ENCODE results near the gene TNS1.

The TNS1 gene

DNA sequence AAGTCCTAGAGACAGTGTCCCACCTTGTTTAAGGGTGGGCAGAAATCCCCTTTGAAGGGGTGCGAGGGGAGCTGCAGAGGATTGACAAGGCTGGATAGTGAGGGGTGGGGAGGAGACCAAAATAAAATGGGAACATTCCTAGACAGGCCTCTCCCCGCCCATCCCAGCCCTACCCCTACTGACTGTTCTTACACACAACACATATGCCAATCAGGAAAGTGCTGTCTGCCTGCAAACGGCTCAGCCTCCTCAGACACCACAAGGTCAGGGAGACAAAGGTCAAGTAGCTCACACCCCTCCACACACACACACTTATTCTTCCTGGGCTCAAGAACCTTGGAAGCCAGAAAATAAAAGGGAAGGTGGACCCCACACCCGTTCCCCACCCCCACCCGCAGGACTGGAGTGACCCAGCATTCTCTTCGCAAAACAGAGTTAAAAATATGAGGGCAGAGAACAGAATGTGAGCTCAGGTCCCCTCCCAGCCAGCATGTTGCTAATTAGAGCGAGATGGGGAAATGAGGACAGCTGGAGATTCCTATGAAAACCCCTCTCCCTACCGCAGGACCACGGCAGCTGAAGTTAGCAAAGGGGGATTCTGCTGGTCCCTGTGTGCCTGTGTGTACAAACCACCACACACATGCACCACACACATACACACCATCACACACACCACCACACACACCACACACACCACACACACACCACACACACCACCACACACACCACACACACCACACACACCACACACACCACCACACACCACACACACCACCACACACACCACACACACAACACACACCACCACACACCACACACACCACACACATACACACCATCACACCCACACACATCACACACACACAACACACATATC, 197.8 kb downstream of the TNS1 start:
- no peak for DNase-seq

DNA sequence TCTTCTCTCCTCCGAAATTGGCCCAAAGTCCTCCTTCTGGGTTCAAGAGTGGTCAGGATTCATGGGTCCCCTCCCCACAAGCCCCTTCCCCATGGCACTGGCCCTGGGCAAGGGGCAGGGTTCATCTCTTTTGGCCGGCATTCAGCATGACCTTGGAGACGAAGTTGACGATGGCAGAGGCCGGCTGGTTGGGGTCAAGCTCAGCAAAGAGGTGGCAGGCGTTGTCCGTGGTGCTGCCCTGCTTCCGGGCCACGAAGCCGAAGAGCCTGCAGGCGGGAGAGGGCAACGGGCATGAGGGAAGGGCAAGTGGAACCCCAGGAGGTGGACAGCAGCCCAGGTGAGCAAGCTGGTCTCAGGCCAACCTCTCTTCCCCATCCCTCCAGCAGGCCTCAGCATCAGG, 198.5 kb downstream of the TNS1 start:
- DNase-seq, result no peak

DNA sequence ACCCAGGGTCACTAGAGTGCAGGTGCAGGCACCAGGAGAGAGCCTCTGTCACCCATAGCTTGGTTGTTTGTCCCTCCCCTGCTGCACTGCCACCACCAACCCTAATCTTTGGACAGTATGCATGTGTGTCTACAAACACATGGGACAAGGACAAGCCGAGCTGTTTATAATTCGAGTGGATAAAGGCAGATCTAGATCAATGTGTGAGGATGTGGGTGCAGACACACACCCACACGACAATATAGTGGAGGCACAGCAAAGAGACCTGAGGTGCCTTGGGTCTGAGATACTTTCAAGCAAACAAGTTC, 199.2 kb downstream of the TNS1 start:
- DNase-seq, result no peak

DNA sequence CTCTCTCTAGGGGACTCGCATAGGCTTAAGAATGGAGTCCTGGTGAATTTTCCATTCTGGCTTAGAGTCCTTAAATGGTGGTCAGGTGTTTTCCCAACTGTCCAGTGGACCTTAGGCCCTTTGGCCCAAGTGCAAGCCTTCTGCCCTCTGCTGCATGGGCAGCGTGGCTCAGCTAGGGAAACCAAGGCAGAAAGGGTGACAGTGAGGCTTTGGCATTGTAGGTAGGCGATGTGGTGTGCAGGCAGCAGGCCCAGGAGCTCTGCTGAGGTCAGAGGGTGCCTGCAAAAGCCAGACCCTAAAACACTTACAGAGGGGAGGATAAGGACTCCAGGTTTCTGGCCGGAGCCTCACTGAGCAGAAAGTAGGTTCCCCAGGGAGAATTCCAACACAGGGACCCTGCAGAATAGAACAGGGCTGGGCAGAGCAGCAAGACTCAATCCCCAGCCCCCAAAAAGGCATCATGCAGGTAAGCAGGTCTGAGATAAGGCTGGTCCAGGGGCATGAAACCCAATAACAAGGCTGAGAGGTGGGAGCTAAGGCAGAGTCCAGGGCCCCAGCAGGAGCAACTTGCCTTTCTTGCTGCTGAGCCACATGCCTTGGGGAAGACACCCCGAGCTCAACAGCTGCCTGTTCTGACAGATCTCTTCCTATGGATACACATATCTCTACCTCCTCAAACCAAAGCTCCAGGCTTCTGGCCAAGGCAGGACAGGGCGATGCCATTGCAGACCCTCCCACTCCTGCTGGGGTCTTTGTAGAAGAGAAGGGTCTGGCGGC, 199.7 kb downstream of the TNS1 start:
- DNase-seq, result no peak

DNA sequence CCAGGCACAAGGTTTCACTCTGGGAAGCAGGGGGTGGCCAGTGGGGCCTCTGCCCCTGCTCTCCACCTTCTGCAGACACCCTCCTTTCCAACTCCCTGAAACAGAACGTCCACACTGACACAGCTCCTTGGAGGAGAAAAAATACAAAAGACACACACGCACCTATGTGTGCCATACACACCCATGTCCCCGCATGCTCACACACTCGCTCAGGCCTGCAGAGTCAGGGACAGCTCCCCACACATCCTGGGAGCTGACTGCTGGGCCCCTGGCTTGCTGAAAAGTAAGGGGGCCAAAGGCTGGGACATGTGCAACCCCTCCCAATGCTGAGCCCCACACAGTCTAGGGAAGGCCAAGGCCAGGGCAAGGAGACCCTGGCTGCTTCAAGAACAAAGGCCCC, 200.5 kb downstream of the TNS1 start:
- no peak for DNase-seq

DNA sequence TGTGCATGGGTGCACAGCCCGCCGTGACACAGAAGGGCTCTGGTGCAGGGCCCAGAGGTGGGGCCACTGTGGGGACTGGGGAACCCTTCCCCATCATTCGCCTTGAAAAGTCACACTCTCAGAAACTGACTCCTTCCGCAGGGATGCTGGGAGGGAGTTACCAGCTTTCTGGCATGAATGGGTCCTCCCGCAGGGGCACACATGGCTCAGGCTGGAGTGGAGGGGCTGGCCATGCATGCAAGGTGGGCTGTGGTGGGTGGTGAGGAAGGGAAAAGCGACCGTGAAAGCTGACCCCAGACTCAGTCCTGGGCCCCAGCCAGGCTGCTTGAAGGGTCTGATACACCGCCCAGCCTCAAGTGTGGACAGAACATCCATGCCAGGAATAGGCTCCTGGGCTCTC, 201.1 kb downstream of the TNS1 start:
- no peak for DNase-seq

DNA sequence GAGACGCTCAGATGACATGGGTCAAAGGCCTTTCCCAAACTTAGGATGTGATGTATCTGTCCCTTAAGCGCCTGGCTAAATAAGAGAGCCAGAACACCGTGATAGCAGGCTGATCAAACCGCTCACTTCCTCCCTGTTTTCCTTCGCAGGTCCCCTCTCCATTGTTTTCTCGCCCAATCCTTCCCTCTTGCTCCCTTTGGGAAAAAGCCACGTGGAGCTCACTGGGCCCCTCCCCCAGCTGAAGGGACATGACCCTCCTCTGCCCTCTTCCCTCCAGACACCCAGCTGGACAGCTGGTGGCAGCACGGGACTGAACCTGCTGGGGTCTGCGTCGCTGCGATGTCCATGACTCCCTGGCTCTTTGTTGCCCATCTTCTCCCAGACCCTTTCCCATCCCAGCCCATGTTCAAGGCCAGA, 201.7 kb downstream of the TNS1 start:
- no peak for DNase-seq

DNA sequence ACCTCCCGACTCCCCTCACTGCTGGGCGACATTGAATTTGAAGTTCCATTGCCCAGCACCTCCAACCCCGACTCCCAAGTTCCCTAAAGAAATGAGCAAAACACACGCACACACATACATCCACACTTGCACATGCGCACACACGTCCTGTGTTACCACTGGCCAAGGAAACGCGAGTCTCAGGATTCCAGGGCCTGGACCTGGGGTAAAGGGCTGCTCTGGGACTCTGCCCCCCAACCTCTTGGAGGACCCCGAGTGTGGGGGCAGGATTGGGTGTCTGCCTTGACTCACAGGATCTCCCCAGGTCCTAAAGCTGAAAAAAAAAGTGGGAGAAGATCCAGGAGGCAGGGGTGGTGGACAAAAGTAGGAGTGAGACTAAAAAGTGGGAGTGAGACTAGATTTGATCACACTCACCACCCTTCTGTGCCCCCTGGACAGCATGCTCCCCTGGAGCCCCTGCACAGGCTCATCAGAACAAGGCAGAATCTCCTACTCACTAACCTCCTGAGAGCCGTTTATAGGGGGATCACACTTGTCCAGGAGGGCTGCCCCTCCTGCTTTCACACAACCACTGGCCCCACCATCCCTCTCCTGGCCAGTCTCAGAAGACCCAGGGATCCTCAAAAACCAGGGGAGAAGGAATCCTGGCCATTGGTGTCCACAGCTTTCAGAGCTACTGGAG, 202.2 kb downstream of the TNS1 start:
- no peak for DNase-seq

DNA sequence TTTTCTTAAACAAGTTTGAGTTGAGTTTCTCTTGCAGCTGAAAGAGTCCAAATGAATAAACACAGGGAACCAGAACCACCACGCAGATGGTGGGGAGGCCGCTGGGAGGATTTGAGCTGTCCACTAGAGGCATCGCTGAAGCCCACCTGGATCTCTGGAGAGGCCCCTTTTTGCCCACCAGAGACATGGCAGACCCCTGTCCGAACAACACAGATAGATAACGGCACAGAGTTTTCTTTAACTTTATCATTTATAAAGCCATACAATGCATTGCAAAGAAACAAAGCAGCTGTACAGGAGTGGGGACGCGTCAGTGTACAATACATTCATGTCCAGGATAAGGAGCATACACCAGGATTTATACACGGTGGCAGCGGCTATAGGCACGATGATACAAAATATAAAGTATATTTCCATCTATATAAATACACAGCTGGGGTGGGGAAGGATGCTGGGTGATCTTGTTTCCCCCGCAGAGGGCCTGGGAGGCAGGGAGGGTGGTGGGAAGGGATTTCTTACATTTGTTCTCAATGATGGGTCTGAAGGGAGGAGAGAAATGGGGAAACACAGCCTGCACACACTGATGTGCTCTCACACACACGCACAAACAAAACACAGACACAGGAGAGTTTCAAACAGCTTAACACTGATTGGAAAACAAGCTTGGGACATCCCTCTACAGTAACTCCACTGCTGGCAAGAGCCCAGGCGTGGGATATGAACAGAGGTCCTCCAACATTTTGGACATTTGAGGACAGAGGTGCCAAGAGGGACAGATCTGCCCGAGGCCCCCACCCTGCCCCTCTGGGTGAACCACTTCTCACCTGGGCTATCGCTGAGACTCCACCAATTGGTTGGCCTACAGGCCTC, 203.0 kb downstream of the TNS1 start:
- DNase-seq, result no peak

DNA sequence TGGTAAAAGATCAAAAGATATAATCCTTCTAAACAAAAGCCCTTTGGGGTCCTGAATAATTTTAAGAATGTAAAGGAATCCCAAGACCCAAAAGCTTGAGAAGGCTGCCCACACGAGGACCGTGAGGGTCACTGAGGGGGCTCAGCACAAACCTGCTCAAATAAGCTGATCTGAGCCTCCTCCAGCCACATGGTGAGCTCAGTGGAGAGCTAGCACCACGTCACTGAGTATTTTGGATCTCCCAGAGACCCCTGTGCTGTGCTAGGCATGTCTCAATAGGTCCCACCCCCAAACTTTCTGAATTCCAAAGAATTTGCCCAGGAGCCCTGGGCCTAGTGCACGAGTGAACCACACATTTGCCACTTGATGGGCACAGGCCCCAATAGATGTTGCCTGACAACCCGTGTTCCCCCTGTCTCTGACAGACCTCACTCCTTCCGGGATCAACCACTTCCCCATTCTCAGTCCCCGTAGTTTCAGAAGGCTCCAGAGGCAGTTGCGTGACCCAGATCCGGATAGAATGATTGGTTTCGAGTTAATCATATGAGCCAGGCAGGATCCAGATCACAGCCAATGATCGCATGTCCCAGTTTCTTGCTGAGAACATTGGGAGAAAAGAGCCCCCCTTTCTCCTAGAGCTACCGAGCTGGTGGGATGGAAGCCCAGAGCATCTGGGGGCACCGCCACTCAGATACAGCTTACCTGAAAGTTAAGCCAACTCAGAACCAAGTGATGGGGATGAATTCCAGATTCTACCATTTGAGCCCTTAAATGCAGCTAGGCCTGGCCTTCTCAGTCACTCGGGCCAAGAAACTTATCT, 203.8 kb downstream of the TNS1 start:
- DNase-seq, result no peak

DNA sequence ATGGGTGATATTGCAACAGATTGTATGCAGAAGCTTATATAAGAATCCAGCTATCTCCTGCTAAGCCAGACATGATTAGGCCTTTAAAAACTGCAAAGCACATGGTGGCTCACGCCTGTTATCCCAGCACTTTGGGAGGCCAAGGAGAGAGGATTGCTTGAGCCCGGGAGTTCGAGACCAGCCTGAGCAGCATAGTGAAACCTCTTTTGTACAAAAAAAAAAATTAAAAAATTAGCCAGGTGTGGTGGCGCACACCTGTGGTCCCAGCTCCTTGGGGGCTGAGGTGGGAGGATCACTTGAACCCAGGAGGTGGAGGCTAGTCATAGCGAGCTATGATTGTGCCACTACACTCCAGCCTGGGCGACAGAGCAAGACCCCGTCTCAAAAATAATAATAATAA, 204.6 kb downstream of the TNS1 start:
- no peak for DNase-seq

DNA sequence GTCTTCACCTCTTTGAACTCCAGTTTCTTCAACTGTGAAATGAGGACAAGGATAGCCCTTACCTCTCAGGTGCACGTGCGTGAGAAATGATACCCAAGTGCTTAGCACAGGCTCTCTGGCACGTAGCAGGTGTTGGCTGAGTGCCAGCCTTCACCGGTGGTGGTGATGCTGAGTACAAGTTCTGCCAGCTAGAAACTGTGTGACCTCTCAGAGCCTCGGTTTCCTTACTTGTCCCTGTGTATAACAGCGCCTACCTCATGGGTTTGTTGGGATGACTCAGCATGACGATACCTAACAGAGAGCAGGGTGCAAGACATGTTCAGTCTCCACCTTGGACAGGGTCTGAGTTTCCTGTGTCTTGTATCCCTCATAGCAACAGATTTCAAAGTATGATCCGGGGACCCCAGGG, 205.1 kb downstream of the TNS1 start:
- DNase-seq, result no peak

DNA sequence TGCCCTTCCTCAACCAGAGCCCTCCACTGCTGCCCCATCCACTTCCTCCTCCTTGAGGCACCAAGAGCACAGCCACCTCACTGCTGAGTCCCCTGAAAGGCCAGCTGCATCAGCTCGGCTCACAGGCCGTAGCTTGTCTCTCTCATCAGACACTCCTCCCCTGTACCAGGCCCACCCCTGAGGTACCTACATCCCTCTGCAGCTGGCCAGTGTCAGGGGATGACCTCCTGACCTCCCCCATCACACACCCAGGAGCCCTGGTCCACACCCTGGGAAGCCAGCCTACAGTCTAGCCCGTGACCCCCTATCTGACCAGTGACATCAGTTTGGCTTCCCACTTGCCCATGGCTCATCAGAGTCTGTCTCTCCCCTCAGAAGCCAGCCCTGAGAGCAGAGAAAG, 205.6 kb downstream of the TNS1 start:
- DNase-seq, result no peak

DNA sequence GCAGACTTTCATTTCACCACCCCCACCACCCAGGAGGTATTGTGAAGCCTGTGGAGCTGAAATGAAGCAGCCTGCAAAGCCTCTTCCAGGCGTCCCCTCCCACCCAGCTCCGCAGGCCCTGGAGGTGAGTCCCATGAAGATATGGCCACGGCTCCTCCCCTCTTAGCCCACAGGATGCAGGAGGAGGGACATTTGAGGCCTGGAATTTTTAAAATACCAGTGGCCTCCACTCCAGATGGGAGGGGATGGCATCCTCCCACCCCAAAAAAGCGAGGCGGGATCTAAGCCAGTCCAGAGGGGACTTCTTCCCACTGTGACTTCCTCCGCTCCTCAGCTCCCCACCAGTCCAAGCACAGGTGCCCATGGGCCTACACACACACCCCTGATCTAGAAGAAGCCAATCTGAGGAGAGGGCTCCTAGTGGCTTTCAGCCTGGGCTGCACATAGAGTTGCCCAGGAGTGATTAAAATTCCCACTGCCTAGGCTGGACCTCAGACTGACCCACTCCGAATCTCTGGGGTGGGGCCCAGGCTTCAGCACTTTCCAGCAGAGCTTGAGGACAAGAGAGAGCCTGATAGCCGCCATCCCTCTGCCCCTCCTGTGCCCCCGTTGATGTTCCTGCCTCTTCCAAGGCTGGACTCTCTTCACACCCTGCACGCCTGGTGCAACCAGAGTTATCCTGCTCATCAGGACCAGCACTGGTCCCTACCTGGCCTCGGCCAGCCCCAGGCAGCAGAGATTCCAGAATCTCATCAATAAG, 206.9 kb downstream of the TNS1 start:
- DNase-seq, result no peak

DNA sequence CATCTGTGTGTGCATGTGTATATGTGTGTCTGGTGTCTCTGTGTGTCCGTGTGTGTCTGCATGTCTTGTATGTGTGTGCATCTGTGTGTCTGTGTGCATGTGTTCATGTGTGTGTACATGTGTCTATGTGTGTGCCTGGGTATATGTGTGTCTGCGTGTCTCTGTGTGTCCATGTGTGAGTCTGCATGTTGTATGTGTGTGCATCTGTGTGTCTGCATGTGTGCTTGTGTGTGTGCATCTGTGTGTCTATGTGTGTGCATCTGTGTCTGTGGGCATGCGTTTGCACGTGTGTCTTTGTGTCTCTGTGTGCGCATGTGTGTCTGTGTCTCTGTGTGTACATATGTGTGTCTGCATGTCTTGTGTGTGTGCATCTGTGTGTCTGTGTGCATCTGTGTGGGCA, 207.7 kb downstream of the TNS1 start:
- DNase-seq, result no peak

DNA sequence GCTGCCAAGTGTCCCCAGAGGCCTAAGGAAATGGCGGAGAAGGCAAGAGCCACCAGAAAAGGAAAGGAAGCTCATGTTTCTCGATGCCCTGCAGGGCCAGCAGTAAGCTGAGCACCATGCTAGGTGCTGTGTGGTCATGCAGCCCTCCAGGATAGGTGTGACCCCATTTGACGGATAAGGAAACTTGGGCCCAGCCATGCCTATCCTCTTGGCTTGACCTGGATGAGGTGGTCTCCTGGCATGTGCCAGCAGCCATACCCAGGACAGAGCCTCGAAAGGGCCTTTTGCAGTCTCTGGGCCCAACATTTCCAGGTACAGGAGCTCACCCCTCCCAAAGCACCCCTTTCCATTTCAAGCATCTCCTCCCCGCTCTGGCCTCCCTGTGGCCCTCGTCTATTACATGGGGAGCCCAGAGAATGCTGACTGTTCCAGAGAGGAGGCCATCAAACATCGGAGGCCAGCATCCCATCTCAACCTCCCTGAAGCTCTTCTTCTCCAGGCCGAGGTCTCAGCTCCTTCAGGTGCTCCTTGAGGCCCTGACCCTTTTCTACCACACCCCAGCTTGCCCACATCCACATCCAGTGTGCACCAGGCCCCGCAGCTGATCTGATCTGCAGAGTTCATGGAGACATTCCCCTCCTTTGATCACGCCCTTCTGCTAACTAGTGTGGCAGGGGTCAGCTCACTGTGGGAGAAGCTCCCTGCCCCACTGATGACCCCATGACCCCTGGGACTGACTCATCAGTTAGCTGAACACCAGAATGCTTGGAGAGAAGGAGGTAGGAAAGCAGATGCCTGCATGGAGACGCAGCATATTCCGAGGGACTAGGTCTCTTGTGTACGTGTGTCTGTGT, 208.4 kb downstream of the TNS1 start:
- no peak for DNase-seq

DNA sequence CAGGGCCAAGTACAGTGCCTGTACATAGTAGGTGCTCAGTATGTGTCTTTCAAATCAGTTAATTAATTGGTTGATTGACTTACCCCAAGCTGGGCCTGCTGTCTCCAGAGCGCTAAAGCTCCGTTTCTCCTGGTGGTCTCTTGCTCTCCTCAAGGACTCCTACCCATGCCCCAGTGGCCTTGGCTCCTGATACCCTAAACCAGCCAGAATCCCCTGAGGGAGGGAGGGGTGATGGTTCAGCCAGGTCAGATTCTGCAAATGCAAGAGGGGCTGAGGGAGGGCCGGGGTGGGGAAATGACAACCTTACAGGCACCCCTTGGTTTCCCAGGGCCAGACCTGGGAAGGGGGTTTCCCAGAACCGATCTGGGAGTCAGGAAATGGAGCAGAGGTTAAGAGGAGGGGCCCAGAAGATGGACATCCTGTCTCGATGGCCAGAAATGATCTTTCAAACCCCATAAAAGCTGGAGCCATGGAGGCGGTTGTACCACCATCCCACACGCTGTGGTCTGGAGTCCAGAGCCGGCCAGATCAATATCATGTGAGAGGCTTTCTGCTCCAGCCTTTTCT, 209.1 kb downstream of the TNS1 start:
- DNase-seq, result no peak

DNA sequence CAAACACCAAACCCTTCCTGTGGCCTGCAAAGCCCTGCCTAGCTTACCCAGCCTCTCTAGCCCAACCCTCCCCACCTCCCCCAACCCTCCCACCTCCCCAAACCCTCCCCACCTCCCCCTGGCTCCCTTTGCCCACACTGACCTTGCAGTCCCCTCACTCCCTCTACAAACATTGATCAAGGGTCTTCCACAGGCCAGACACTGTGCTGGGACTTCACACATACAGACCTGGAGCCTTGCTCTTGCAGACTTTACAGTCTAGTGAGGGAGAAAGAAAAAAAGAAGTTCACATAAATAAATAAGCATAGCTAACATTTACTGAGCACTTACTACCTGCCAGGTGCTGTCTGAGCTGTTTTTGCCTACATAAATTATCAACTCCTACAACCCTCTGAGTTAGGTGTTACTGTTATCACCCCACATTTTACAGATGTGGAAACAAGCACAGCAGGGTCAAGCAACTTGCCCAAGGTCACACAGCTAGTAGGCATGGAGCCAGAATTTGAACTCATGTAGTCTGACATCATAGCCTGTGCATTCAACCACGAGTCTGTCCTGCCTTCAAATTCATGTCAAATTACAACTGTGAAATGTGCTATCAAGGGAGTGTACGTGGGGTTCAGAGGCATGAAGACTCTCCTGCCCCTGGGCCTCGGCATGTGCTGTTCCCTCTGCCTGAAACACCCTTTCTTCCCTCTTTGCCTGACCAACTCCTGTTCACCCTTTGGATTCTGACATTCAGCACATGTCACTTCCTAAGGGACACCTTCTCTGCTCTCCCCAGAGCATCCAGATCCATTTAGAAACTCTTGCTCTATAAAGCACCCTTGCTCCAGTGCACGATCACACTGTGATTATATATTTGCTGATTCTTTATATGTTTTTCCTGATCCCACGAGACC, 209.9 kb downstream of the TNS1 start:
- no peak for DNase-seq

DNA sequence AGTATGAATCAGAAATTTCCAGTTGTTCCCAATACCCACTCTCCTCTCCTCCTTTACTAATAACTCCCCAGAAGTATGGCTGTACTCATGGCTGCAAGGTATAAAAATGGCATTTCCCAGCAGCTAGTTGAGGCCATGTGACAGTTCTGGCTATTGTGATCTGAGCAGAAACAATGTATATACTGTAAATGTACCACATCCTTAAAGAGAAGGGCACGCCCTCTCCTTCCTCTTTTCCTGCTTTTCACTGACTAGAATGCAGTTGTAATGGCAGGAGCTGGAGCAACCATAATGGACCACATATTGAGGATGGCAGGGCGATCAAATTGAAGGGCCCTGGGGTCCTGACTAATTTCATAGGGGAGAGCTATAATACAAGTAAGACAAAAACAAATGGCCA, 211.2 kb downstream of the TNS1 start:
- DNase-seq, result no peak

Measured in activated CD4-positive, alpha-beta T cell treated with anti-CD3 and anti-CD28 coated beads, Interleukin-10, Interleukin-2, amounts not matched to agents 100 ng/mL and 50 ng/mL, durations not matched to agents 16 hours and 8 hours (primary cell).